Adrenal gland (tissue), 5 donors: ENCODE measurements around the gene MDK.

Source experiments
- CTCF ChIP-seq, 6 experiments: fragments of 450-650 bp in 4 of 6; fragments of 200-600 bp in 2 of 6; sonication (generic) in 1 of 6; IDR thresholded peaks; 1 replicate in 5 of 6; 2 replicates in 1 of 6; pipeline versions ENCODE4 v1.5.1 to v1.8.0; 2016 to 2021; ENCODE audit warnings: antibody characterized with exemption in 6 of 6, mild to moderate bottlenecking in 2 of 6, moderate library complexity in 1 of 6
- POLR2A ChIP-seq, 2 donors: fragments of 450-650 bp; IDR thresholded peaks; one replicate each; pipeline ENCODE4 v1.6.1; 2017; ENCODE audit warnings: antibody characterized with exemption in 2 of 2, mild to moderate bottlenecking in 2 of 2, moderate library complexity in 1 of 2
- donor health status: DM: no; HTN: no; CAD: no.

- TF ChIP-seq CTCF (IDR thresholded peaks at IDR 0.05) (no peak), POLR2A (IDR thresholded peaks at IDR 0.05) (no peak)
These were observed 11.8 kb downstream of the MDK start for GRCh38 chr11:46393231-46393616.
